MM.1S (cell line): ENCODE results near the gene PEX16.

Experiments used
- DNase-seq: peaks from one replicate; pipeline ENCODE4 v3.0.0-alpha.2; 2015
- H2AFZ ChIP-seq: fragments of 300-600 bp; sonication (generic); 2 replicates; pipeline ENCODE4 v1.6.0; 2016; ENCODE audit warnings: antibody characterized with exemption, low read length
- H3F3A ChIP-seq: fragments of 300-600 bp; sonication (generic); 2 replicates; pipeline ENCODE4 v1.6.1; 2016; ENCODE audit warnings: mild to moderate bottlenecking, antibody characterized with exemption, low read length, moderate library complexity, mixed read lengths; ENCODE audit not compliant: insufficient read depth
- H3K27ac ChIP-seq: fragments of 300-600 bp; sonication (generic); 2 replicates; pipeline ENCODE4 v1.5.1; 2016; ENCODE audit warnings: mild to moderate bottlenecking, low read length
- H3K27me3 ChIP-seq: fragments of 300-600 bp; sonication (generic); replicated peaks from 2 replicates; pipeline ENCODE4 v1.6.0; 2016; ENCODE audit warnings: low read length; ENCODE audit not compliant: insufficient read depth
- H3K36me3 ChIP-seq: fragments of 300-600 bp; sonication (generic); replicated peaks from 2 replicates; pipeline ENCODE4 v1.6.1; 2016; ENCODE audit warnings: mild to moderate bottlenecking, low read length, mixed read lengths; ENCODE audit not compliant: insufficient read depth
- H3K4me1 ChIP-seq: fragments of 300-600 bp; sonication (generic); 2 replicates; pipeline ENCODE4 v1.6.1; 2016; ENCODE audit warnings: low read length, mixed read lengths
- H3K4me2 ChIP-seq: fragments of 300-600 bp; sonication (generic); 2 replicates; pipeline ENCODE4 v1.6.0; 2016; ENCODE audit warnings: low read depth, low read length
- H3K4me3 ChIP-seq: fragments of 300-600 bp; sonication (generic); 2 replicates; pipeline ENCODE4 v1.5.1; 2016; ENCODE audit warnings: low read length, mixed read lengths
- H3K79me2 ChIP-seq: fragments of 300-600 bp; sonication (generic); 2 replicates; pipeline ENCODE4 v1.6.1; 2016; ENCODE audit warnings: mixed run types, low read length, mixed read lengths
- H3K9ac ChIP-seq: fragments of 300-600 bp; sonication (generic); 2 replicates; pipeline ENCODE4 v1.6.1; 2016; ENCODE audit warnings: low read length, mixed read lengths
- H3K9me2 ChIP-seq: fragments of 300-600 bp; sonication (generic); replicated peaks from 2 replicates; pipeline ENCODE4 v1.6.1; 2016; ENCODE audit warnings: mild to moderate bottlenecking, low read length, mixed read lengths; ENCODE audit not compliant: insufficient read depth
- H3K9me3 ChIP-seq: fragments of 300-600 bp; sonication (generic); replicated peaks from 2 replicates; pipeline ENCODE4 v1.6.1; 2016; ENCODE audit warnings: mild to moderate bottlenecking, low read length, mixed read lengths; ENCODE audit not compliant: insufficient read depth
- H4K20me1 ChIP-seq: fragments of 300-600 bp; sonication (generic); 2 replicates; pipeline ENCODE4 v1.6.1; 2016; ENCODE audit warnings: mild to moderate bottlenecking, low read length, moderate library complexity, mixed read lengths; ENCODE audit not compliant: insufficient read depth
- EZH2 ChIP-seq: fragments of 300-600 bp; sonication (generic); optimal IDR thresholded peaks from 2 replicates; pipeline ENCODE3; 2017; ENCODE audit warnings: low read depth, mild to moderate bottlenecking, antibody characterized with exemption, low read length, mixed read lengths
- EZH2phosphoT487 ChIP-seq: fragments of 300-600 bp; sonication (generic); IDR thresholded peaks from 2 replicates; pipeline ENCODE4 v1.6.1; 2018; ENCODE audit warnings: antibody characterized with exemption, low read length
- TF ChIP-seq, protein P1 (sequence below): fragments of 300-600 bp; sonication (generic); IDR thresholded peaks from 2 replicates; pipeline ENCODE4 v1.5.1; 2016; ENCODE audit warnings: antibody characterized with exemption, low read length, mixed read lengths

Gene PEX16

DNA sequence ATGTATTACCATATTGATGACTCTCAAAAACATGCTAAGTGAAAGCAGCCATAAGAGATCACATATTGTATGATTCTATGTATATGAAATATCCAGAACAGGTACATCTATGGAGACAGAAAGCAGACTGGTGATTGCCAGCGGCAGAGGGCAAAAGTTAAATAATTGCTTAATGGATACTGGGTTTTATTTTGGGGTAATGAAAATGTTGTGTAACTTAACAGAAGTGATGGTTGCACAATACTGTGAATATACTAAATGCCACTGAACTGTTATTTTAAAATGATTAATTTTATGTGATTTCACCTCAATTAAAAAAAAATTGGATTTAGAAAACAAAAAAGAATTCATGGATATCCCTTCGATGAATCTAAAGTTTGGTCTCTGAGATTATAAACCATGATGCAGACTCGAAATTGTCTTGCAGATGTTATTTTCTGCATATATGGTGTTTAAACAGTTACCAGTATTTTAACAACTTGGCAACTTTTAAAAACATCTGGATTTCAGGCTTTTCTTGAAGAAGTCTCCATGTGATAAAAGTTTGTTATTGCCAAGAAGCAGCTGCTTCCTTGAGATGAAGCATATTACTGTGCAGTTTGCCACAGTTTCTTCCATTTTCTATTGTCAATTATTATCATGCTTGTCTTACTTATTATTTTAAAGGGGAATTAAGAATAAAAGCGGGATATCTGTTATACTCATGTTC is 42.9 kb upstream of the PEX16 start:
- Histone ChIP-seq H3K9me3 (no peaks in the 10 kb centered on the region), H3K9me2 (no peaks in the 10 kb centered on the region), H3K4me2 (no peak overlapping the region), H3K36me3 (0 out of 2 replicates have a peak, but pooled peaks cover 3% of the 10 kb centered on the region), H4K20me1 (no peaks in the 10 kb centered on the region), H3K9ac (no peak overlapping the region), H3K4me1 (no peaks in the 10 kb centered on the region), H3K4me3 (no peak overlapping the region), H3K27me3 (no peaks in the 10 kb centered on the region), H2AFZ (no peak overlapping the region), H3K27ac (no peak overlapping the region), H3K79me2 (no peaks in the 10 kb centered on the region), H3F3A (no peaks in the 10 kb centered on the region)
- TF ChIP-seq, protein P1, sequence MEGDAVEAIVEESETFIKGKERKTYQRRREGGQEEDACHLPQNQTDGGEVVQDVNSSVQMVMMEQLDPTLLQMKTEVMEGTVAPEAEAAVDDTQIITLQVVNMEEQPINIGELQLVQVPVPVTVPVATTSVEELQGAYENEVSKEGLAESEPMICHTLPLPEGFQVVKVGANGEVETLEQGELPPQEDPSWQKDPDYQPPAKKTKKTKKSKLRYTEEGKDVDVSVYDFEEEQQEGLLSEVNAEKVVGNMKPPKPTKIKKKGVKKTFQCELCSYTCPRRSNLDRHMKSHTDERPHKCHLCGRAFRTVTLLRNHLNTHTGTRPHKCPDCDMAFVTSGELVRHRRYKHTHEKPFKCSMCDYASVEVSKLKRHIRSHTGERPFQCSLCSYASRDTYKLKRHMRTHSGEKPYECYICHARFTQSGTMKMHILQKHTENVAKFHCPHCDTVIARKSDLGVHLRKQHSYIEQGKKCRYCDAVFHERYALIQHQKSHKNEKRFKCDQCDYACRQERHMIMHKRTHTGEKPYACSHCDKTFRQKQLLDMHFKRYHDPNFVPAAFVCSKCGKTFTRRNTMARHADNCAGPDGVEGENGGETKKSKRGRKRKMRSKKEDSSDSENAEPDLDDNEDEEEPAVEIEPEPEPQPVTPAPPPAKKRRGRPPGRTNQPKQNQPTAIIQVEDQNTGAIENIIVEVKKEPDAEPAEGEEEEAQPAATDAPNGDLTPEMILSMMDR, result no peak
- TF ChIP-seq EZH2phosphoT487, result no peak
- TF ChIP-seq EZH2, result no peak
- DNase-seq, result no peak

DNA sequence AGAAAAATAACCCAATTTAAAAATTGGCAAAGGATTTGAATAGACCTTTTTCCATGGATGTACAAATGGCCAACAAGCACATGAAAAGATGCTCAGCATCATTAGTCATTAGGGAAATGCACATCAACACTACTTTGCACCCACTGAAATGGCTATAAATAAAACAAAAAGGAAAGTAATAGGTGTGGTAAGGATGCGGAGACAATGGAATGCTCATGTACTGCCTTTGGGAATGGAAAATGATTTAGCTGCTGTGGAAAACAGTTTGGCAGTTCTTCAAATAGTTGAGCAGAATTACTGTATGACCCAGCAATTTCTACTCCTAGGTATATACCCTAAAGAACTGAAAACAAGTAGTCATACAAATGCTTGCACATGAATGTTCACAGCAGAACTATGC is 42.2 kb upstream of the PEX16 start:
- 0 out of 2 replicates have a peak, but pooled peaks cover 3% of the 10 kb centered on the region for H3K36me3 ChIP-seq
- no peaks in the 10 kb centered on the region for H3K9me2 ChIP-seq
- H3K27me3 ChIP-seq, result no peaks in the 10 kb centered on the region
- TF ChIP-seq EZH2 (no peak), EZH2phosphoT487 (no peak)
- TF ChIP-seq, protein P1, result no peak
- no peaks in the 10 kb centered on the region for H4K20me1 ChIP-seq
- H3K9me3 ChIP-seq, result no peaks in the 10 kb centered on the region
- no peaks in the 10 kb centered on the region for H3K79me2 ChIP-seq
- no peak overlapping the region for H3K4me2 ChIP-seq
- no peak overlapping the region for H2AFZ ChIP-seq
- no peak for DNase-seq
- H3K27ac ChIP-seq, result no peak overlapping the region
- H3K4me1 ChIP-seq, result no peaks in the 10 kb centered on the region
- H3F3A ChIP-seq, result no peaks in the 10 kb centered on the region
- H3K4me3 ChIP-seq, result no peak overlapping the region
- no peak overlapping the region for H3K9ac ChIP-seq

DNA sequence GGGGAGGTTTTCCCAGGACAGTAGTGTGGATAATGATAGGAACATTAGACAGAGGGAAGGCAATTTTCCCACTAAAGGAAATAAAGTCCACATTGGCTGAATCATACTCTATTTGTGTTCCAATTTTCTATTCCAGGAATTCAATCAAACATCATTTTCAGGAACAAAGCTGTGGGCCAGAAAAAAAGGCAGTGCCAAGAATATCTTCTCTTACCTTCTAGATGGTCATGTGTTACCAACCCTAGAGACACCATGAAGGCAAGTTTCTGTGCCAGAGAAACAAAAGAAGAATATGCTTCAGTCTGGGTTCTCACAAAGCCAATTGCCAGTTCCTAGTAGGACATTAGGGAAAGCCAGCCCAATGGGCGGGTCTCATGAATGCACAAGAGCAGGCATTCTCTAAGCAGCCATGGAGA is 32.3 kb upstream of the PEX16 start:
- Histone ChIP-seq H3K9ac (no peak overlapping the region), H3K36me3 (no peaks in the 10 kb centered on the region; the same call in 1 of the 2 replicates), H2AFZ (no peak overlapping the region), H3F3A (no peaks in the 10 kb centered on the region), H3K4me3 (no peak overlapping the region), H3K9me3 (no peaks in the 10 kb centered on the region), H4K20me1 (no peaks in the 10 kb centered on the region), H3K27me3 (no peaks in the 10 kb centered on the region), H3K4me2 (no peak overlapping the region), H3K4me1 (no peaks in the 10 kb centered on the region), H3K27ac (no peak overlapping the region), H3K9me2 (no peaks in the 10 kb centered on the region), H3K79me2 (no peaks in the 10 kb centered on the region)
- no peak for TF ChIP-seq EZH2
- no peak for DNase-seq

DNA sequence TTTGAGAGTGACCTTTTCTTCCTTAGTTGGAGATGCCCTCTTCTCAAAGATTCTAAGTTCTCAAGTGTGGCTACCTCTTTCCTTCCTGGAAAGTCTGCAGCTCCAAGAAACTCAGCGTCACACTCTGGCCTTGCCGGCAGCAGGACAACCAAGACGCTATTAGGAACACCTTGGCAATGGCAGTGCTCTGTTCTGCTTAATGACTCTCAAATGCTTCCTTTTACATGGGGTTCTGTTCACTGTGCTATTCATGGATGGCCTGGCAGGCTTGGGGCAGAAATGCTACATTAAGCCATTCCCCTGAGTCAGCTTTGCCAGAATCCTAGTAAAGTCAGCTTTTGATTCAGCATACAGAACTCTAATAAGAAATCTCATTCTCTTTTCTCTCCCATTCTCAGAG is 30.7 kb upstream of the PEX16 start:
- Histone ChIP-seq H3K9me2 (no peaks in the 10 kb centered on the region), H3K9me3 (no peaks in the 10 kb centered on the region), H3K9ac (no peak overlapping the region), H3K4me3 (no peak overlapping the region), H3K36me3 (no peaks in the 10 kb centered on the region; the same call in 1 of the 2 replicates), H3K27ac (no peak overlapping the region), H3K79me2 (no peaks in the 10 kb centered on the region), H3K27me3 (no peaks in the 10 kb centered on the region), H2AFZ (no peak overlapping the region), H3K4me2 (no peak overlapping the region), H3K4me1 (no peaks in the 10 kb centered on the region), H4K20me1 (0 out of 2 replicates have a peak, but pooled peaks cover 3% of the 10 kb centered on the region), H3F3A (no peaks in the 10 kb centered on the region)
- no peak for TF ChIP-seq EZH2phosphoT487
- TF ChIP-seq, protein P1, result no peak
- DNase-seq, result no peak
